HepG2 (cell line): Measurements from ENCODE around the gene ACBD3. TPM values are rescaled to one million over a fixed set of nuclear protein-coding genes. Genes with fewer than 3 reads are reported as not detected.

ENCODE experiments used
- ATAC-seq: fragments of 200-7000 bp; cut with Tn5 transposase; 3 replicates; pipeline ENCODE4 v1.9.1; 2020; ENCODE audit warnings: mild to moderate bottlenecking, moderate library complexity
- BruUV-seq: library from RNA; stranded (reverse); fragments of 400-500 nt; replicated peaks from 2 replicates; lab custom pipeline; 2021; lab: Mats Ljungman, UMichigan
- CTCF ChIA-PET: fragments of 300-600 bp; formaldehyde crosslinking; extraction: SDS; loops from one replicate; lab custom pipeline; 2021; ENCODE audit warnings: low total read pairs, inconsistent platforms, low intra/inter-chr PET ratio; lab: Yijun Ruan, JAX
- POLR2A ChIA-PET: fragments of 350-600 bp; sonication (Branson Sonifier 250); formaldehyde crosslinking; loops from one replicate; lab custom pipeline; 2020; ENCODE audit warnings: antibody characterized with exemption, inconsistent platforms; lab: Yijun Ruan, JAX
- DNase-seq: peaks from one replicate; pipeline ENCODE4 v3.0.0-alpha.2; 2015; ENCODE audit warnings: low spot score
- FAIRE-seq: peaks from 3 replicates; lab custom pipeline; 2011; peaks lifted over from hg19 to GRCh38; lab: Jason Lieb, UNC
- H2AFZ ChIP-seq: one replicate; pipeline ENCODE4 v1.6.1; 2011; ENCODE audit warnings: low read length, inconsistent platforms
- H3K27ac ChIP-seq: fragments of 300-600 bp; 3 replicates; pipeline ENCODE4 v1.8.0; 2011; ENCODE audit warnings: mixed run types, mild to moderate bottlenecking, mixed read lengths, low read length, inconsistent platforms; ENCODE audit not compliant: insufficient read depth; ENCODE audit errors: extremely low read length
- H3K27me3 ChIP-seq, 2 experiments: fragments of 200-600 bp in 1 of 2; 2 replicates in 1 of 2; 3 replicates in 1 of 2; pipeline versions ENCODE4 v1.6.0 to v1.8.0; 2011; ENCODE audit warnings: low read length in 2 of 2, mild to moderate bottlenecking in 2 of 2, moderate library complexity in 2 of 2, inconsistent platforms in 1 of 2; ENCODE audit not compliant: insufficient read depth in 2 of 2, control insufficient read depth in 1 of 2
- H3K36me3 ChIP-seq, 2 experiments: fragments of 200-600 bp in 1 of 2; replicated peaks in 1 of 2; 2 replicates in 1 of 2; 3 replicates in 1 of 2; pipeline versions ENCODE4 v1.5.1 to v1.8.0; 2011; ENCODE audit warnings: low read length in 2 of 2, inconsistent platforms in 1 of 2; ENCODE audit not compliant: insufficient read depth in 2 of 2, control insufficient read depth in 1 of 2
- H3K4me1 ChIP-seq: 2 replicates; pipeline ENCODE4 v1.5.1; 2012; ENCODE audit warnings: low read length, inconsistent platforms; ENCODE audit not compliant: insufficient read depth
- H3K4me2 ChIP-seq: 2 replicates; pipeline ENCODE4 v1.6.0; 2011; ENCODE audit warnings: low read depth, low read length, inconsistent platforms
- H3K4me3 ChIP-seq, 3 experiments: fragments of 200-600 bp in 1 of 3; sonication (generic), shearing (Covaris generic) in 1 of 3; replicated peaks in 1 of 3; 2 replicates each; pipeline ENCODE4 v1.5.1; 2011 to 2016; ENCODE audit warnings: low read length in 3 of 3, inconsistent platforms in 2 of 3, low read depth in 2 of 3, mild to moderate bottlenecking in 2 of 3, control low read depth in 1 of 3, mixed read lengths in 1 of 3; ENCODE audit not compliant: insufficient read depth in 1 of 3
- H3K79me2 ChIP-seq: one replicate; pipeline ENCODE4 v1.6.1; 2011; ENCODE audit warnings: low read length, inconsistent platforms; ENCODE audit not compliant: insufficient read depth
- H3K9ac ChIP-seq: 2 replicates; pipeline ENCODE4 v1.6.0; 2011; ENCODE audit warnings: mild to moderate bottlenecking, low read depth, low read length, inconsistent platforms; ENCODE audit not compliant: insufficient read depth
- H3K9me3 ChIP-seq: 2 replicates; pipeline ENCODE4 v1.5.1; 2012; ENCODE audit warnings: mild to moderate bottlenecking, low read length
- H4K20me1 ChIP-seq: 2 replicates; pipeline ENCODE4 v1.6.0; 2011; ENCODE audit warnings: inconsistent platforms, mild to moderate bottlenecking, low read length, moderate library complexity; ENCODE audit not compliant: insufficient read depth
- PATZ1 ChIP-seq: sonication (generic); formaldehyde crosslinking; IDR thresholded peaks from 2 replicates; pipeline ENCODE4 v1.4.0; 2020; ENCODE audit warnings: missing genetic modification reagents
- RFX5 ChIP-seq: IDR thresholded peaks from 2 replicates; pipeline ENCODE4 v1.6.1; 2011; ENCODE audit warnings: low read depth, low read length, improper control_type of control experiment
- SPEN ChIP-seq: sonication (generic); formaldehyde crosslinking; IDR thresholded peaks from 2 replicates; pipeline ENCODE4 v1.5.1; 2020; ENCODE audit warnings: low read depth, mild to moderate bottlenecking, missing genetic modification reagents
- TMF1 ChIP-seq: sonication (generic); formaldehyde crosslinking; IDR thresholded peaks from 2 replicates; pipeline ENCODE4 v1.8.1; 2022; ENCODE audit warnings: low read depth, missing genetic modification reagents
- ZNF282 ChIP-seq: fragments of 450-650 bp; IDR thresholded peaks from 2 replicates; pipeline ENCODE4 v1.6.1; 2018; ENCODE audit not compliant: partially characterized antibody
- ZNF33A ChIP-seq: sonication (generic); formaldehyde crosslinking; IDR thresholded peaks from 2 replicates; pipeline ENCODE4 v1.5.1; 2020; ENCODE audit warnings: missing genetic modification reagents, mild to moderate bottlenecking, moderate library complexity, borderline replicate concordance
- whole genome bisulfite sequencing: methylation state at CpG from one replicate; pipeline ENCODE4 v1.1.6; 2017; ENCODE audit warnings: low lambda C conversion rate; 5-methylcytosine and 5-hydroxymethylcytosine counted together
- in situ Hi-C: cut with HindIII; loops from 2 replicates; pipeline ENCODE4 v1.10.0; 2017; ENCODE audit warnings: low pct_unique_long_range_greater_than_20kb; ENCODE audit not compliant: extremely low pct_ligation_motif_present
- intact Hi-C: fragments of 100-400 bp; cut with micrococcal nuclease; formaldehyde crosslinking; loops from one replicate; pipeline ENCODE4 v1.10.0; 2022; ENCODE audit not compliant: unreplicated experiment
- polyA plus RNA-seq, 8 experiments: library from polyadenylated mRNA; depleted of rRNA in 3 of 8; stranded (reverse) in 7 of 8; unstranded in 1 of 8; fragments of >200 nt; fragmentation: Illumina TruSeq in 4 of 8; extraction: Trizol in 4 of 8; gene quantifications; 2 replicates each; pipeline versions ENCODE4 v1.2.1 to v1.2.3, GENCODE V29; 2011 to 2016; ENCODE audit warnings: low read depth in 4 of 8, missing spikeins in 1 of 8, mixed read lengths in 1 of 8; ENCODE audit not compliant: insufficient read depth in 1 of 8
- total RNA-seq, 5 experiments: library from RNA; depleted of rRNA; stranded (reverse); fragments of >200 nt; fragmentation: Illumina TruSeq; extraction: Trizol; gene quantifications; 2 replicates each; pipeline ENCODE4 v1.2.3, GENCODE V29; 2016; ENCODE audit warnings: low read depth in 1 of 5

Gene ACBD3
- total and polyA plus RNA-seq, 2 of the 13 experiments (the other 11 are each of a cell fraction or from before 2014, with no cell fraction given): 24.3 to 39.3 TPM

DNA sequence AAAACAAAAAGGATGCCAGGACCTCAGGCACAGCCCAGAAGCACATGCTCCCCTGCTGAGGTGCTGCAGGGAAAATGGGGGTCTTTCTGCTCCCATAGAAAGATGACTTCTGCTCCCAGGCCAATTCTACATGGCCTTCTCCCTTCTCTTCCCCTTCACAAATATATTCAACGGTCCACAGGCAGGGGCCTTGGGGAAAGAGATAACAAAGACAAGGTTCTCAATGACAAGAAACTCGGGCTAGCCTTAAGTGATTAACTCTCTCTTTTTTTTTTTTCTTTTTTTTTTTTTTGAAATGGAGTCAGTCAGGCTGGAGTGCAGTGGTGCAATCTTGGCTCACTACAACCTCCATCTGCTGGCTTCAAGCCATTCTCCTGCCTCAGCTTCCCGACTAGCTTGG, 69.9 kb downstream of the ACBD3 start:
- H3K4me2 ChIP-seq: no peak overlapping the region
- no peak for ATAC-seq
- H3K36me3 ChIP-seq: no peaks in the 10 kb centered on the region
- in situ Hi-C loops: no loop called here
- ChIA-PET POLR2A (interaction anchor here (1.0 to 2.8 kb wide), 4 partner anchors 11 to 54 kb away, joined by 3 to 11 read pairs (median 4); partner anchors contain the start of gene H3-3A), CTCF (no interaction called here)
- H3K4me1 ChIP-seq: peaks cover 48% of the 10 kb centered on the region
- H3K27me3 ChIP-seq: peaks cover 2 to 51% of the 10 kb centered on the region in 2 experiments; a peak in 4 of 5 replicates
- WGBS: 15% methylated on average over 3 of the region's 3 CpGs
- intact Hi-C loops: no loop called here
- no peak overlapping the region for H3K9ac ChIP-seq
- BruUV-seq: no TSS peak
- H2AFZ ChIP-seq: no peak overlapping the region
- TF ChIP-seq RFX5 (no peak), PATZ1 (no peak), ZNF282 (no peak), ZNF33A (CRISPR knock-in tag) (no peak), SPEN (no peak)
- TF ChIP-seq, all 625 proteins: peak for 0
- H3K4me3 ChIP-seq: no peak overlapping the region
- no peaks in the 10 kb centered on the region for H3K79me2 ChIP-seq
- no peak for FAIRE-seq
- no peaks in the 10 kb centered on the region for H4K20me1 ChIP-seq
- no peaks in the 10 kb centered on the region for H3K9me3 ChIP-seq
- no peak for DNase-seq
- no peak overlapping the region for H3K27ac ChIP-seq

- POLR2A ChIA-PET: interaction anchor here (5.9 kb wide), 1 partner anchor 50 kb away, joined by 22 read pairs; the partner anchor contains the start of gene H3-3A
- ATAC-seq: no peak
- H3K4me1 ChIP-seq: peaks cover 49% of the 10 kb centered on the region
- no peak overlapping the region for H3K4me3 ChIP-seq
- CTCF ChIA-PET: no interaction called here
- no peak for FAIRE-seq
- peaks cover 2 to 23% of the 10 kb centered on the region in 2 experiments; a peak in 4 of 5 replicates for H3K27me3 ChIP-seq
- intact Hi-C loops: no loop called here
- no TSS peak for BruUV-seq
- H3K4me2 ChIP-seq: no peak overlapping the region
- no peak overlapping the region for H2AFZ ChIP-seq
- no peaks in the 10 kb centered on the region for H3K9me3 ChIP-seq
- no peaks in the 10 kb centered on the region for H4K20me1 ChIP-seq
- WGBS: 18% methylated on average over 3 of the region's 3 CpGs
- no peak for DNase-seq
- TF ChIP-seq TMF1 (CRISPR knock-in tag): no peak
- in situ Hi-C loops: no loop called here
- H3K36me3 ChIP-seq: no peaks in the 10 kb centered on the region; a peak in 1 of 5 replicates
- H3K9ac ChIP-seq: no peak overlapping the region
- H3K79me2 ChIP-seq: no peaks in the 10 kb centered on the region
- H3K27ac ChIP-seq: no peak overlapping the region
Measured at GRCh38 chr1:226112626-226113025, 73.9 kb downstream of the ACBD3 start.
